NCI-H1930 (cell line): ENCODE measurements around the gene SOD1.
"Not testable (repeated sequence)": the region's sequence is repeated elsewhere in the genome, so short reads cannot be mapped to it uniquely, and the experiment has no call there.

ENCODE experiments used
- DNase-seq, 2 experiments: peaks; one replicate each; lab custom pipeline; 2025; lab: John Stamatoyannopoulos, UW

The SOD1 gene

DNA sequence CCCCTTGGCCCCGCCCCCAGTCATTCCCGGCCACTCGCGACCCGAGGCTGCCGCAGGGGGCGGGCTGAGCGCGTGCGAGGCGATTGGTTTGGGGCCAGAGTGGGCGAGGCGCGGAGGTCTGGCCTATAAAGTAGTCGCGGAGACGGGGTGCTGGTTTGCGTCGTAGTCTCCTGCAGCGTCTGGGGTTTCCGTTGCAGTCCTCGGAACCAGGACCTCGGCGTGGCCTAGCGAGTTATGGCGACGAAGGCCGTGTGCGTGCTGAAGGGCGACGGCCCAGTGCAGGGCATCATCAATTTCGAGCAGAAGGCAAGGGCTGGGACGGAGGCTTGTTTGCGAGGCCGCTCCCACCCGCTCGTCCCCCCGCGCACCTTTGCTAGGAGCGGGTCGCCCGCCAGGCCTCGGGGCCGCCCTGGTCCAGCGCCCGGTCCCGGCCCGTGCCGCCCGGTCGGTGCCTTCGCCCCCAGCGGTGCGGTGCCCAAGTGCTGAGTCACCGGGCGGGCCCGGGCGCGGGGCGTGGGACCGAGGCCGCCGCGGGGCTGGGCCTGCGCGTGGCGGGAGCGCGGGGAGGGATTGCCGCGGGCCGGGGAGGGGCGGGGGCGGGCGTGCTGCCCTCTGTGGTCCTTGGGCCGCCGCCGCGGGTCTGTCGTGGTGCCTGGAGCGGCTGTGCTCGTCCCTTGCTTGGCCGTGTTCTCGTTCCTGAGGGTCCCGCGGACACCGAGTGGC is at the start of gene SOD1:
Gene SOD1 (plus strand): TSS at position 158 of the 723 bp plus-strand sequence. CDS start 77 bp downstream, at position 235.
- peak; percentile 77 to 92 for DNase-seq

GRCh38 chr21:31611445-31611844 is 48.0 kb upstream of the SOD1 start:
- DNase-seq = no peak

- no peak for DNase-seq
Observed at GRCh38 chr21:31612894-31613785, 46.4 kb upstream of the SOD1 start.

GRCh38 chr21:31614705-31615104 is 44.8 kb upstream of the SOD1 start:
- DNase-seq = no peak

DNA sequence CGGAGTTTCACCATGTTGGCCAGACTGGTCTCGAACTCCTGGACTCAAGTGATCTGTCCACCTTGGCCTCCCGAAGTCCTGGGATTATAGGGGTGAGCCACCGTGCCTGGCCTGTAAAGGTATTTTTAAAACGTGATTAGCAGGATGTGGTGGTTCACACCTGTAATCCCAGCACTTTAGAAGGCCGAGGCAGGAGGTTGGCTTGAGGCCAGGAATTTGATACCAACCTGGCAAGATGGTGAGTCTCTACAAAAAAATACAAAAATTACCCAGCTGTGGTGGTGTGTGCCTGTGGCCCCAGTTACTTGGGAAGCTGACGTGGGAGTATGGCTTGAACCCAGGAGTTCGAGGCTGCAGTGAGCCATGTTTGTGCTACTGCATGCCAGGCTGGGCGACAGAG is 43.3 kb upstream of the SOD1 start:
- no peak for DNase-seq

GRCh38 chr21:31618696-31619430 is 40.6 kb upstream of the SOD1 start:
- DNase-seq = no peak

GRCh38 chr21:31622397-31622796 is 37.1 kb upstream of the SOD1 start:
- DNase-seq = no peak

DNA sequence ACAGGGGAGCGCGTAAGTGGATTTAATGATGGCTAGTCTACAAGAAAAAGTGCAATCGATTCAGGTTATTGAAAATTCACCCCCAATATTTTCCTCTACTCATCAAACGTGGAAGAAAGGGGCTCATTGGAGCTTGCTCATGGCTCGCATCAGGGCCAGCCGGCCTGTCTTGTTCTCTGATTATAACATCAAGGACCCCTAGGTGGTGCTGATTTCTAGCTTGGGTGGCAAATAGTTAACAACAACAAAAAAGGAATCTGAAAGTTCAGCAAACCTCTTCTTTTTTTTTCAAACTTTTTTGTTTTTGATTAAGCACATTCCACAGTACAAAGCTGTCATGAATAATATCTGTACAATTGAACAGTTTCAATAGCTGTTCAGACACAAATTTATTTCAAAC is 35.8 kb upstream of the SOD1 start:
- no peak for DNase-seq

GRCh38 chr21:31624181-31624580 is 35.3 kb upstream of the SOD1 start:
- no peak for DNase-seq

DNA sequence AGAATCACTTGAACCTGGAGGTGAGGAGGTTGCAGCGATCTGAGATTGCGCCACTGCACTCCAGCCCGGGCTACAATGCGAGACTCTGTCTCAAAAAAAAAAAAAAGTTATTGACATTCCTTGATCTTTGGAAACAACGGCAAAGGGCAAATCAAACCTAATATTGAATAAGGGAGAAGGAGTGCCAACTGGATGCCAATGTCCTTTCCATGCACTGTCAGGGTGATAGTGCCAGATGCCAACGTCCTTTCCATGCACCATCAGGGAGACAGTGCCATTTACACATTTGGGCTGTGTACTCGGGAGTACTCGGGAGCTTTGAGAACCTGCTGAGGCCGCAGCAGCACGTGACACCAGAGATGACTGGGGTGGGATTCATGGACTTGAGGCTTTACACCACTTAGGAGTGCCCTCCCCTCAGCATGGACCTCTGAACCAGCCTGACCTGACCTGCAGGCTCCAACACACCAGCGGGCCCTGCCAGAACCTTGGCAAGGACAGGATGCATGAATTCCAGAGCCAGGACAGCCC is 34.5 kb upstream of the SOD1 start:
- DNase-seq = no peak

DNA sequence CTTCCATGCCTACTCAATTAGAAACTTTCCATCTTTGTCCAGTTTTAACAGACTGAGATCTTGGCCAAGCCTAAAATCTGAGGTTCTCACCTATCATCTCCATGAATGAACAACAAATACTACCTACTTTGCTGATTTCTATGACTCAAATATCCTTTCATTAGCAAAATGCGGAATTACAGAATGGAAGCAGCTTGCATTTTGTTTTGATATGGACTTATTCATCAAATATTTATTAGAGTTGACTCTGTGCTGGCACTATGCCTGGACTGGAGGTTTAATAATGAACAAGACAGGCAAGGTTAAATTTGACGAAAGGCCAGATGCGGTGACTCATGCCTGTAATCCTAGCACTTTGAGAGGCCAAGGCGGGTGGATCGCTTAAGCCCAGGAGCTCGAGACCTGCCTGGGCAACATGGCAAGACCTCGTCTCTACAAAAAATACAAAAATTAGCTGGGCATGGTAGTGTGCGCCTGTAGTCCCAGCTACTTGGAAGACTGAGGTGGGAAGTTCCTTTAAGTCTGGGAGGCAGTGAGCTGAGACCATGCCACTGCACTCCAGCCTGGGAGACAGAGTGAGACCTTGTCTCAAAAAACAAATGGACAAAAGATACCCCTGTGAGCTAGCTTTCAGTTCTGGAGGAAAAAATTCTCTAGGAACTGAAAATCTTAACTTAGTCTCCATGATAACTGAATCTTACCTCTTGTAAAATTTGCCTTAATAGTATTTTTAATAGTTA is 29.4 kb upstream of the SOD1 start:
- no peak for DNase-seq

DNA sequence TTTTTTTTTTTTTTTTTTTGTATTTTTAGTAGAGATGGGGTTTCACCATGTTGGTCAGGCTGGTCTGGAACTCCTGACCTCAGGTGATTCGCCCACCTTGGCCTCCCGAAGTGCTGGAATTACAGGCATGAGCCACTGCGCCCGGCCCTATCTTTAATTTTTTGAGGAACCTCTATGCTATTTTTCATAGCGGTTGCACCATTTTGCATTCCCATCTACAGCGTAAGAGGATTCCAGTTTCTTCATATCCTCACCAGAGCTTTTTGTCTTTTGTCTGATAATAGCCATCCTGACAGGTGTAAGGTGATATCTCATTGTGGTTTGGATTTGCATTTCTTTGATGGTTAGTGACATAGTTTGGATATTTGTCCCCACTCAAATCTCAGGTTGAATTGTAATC is 27.6 kb upstream of the SOD1 start:
- not testable (repeated sequence) for DNase-seq

DNA sequence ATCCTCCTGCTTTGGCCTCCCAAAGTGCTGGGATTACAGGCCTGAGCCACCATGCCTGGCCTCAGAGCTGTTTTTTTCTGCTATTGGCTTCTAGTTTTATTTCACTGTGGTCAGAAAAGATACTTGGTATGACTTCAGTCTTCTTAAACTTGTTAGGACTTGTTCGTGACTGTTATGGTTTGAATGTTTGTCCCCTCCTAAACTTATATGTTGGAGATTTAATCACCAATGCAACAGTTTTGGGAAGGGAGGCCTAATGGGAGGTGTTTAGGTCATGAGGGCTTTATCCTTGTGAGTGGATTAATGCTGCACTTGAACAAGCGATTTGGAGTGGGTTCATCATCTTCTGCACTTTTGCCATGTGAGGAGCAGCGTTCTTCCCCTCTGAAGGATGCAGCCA is 24.5 kb upstream of the SOD1 start:
- DNase-seq = no peak

- DNase-seq = no peak
Observed at GRCh38 chr21:31636874-31637273, 22.6 kb upstream of the SOD1 start.

DNA sequence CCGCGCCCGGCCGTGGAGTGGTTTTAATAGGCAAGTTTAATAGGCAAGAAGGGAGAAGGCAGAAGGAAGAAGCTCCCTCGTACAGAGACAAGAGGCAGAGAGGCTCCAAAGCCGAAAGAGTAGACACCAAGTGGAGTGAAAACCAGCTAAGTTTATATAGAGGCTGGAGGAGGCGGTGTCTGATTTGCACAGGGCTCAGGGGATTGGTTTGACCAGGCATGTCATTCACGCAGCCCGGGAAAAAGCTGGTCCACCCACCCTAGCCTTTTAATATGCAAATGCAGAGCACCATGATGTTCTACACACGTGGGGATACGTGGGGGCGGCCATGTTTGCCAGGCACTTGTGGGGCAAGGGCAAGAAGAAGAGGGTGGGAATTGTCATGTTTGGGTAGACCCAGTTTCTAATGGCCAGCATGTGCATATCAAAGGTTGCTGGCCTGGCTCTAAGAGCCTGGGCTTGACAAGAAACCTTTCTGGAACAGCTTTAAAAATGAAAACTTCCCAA is 18.0 kb upstream of the SOD1 start:
- no peak for DNase-seq

GRCh38 chr21:31644643-31645042 is 14.8 kb upstream of the SOD1 start:
- DNase-seq = no peak

- no peak for DNase-seq
Observed at GRCh38 chr21:31647650-31648049, 11.8 kb upstream of the SOD1 start.

DNA sequence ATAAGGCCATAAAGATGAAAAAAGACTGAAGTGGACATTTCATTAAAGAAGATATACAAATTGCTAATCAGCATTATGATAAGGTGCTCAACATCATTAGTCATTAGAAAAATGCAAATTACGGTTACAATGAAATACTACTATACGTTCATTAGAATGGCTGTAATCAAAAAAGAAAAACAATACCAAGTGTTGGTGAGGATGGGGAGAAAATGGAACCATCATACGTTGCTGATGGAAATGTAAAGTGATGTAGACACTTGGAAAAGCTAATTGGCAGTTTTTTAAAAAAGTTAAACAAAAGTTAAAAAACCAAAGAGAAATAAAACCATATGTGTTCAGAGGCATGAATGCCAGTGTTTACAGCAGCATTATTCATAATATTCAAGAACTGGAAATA is 8.6 kb upstream of the SOD1 start:
- DNase-seq = no peak

GRCh38 chr21:31651491-31651890 is 8.0 kb upstream of the SOD1 start:
- DNase-seq = not testable (repeated sequence)

GRCh38 chr21:31654340-31654739 is 5.2 kb upstream of the SOD1 start:
- no peak for DNase-seq

DNA sequence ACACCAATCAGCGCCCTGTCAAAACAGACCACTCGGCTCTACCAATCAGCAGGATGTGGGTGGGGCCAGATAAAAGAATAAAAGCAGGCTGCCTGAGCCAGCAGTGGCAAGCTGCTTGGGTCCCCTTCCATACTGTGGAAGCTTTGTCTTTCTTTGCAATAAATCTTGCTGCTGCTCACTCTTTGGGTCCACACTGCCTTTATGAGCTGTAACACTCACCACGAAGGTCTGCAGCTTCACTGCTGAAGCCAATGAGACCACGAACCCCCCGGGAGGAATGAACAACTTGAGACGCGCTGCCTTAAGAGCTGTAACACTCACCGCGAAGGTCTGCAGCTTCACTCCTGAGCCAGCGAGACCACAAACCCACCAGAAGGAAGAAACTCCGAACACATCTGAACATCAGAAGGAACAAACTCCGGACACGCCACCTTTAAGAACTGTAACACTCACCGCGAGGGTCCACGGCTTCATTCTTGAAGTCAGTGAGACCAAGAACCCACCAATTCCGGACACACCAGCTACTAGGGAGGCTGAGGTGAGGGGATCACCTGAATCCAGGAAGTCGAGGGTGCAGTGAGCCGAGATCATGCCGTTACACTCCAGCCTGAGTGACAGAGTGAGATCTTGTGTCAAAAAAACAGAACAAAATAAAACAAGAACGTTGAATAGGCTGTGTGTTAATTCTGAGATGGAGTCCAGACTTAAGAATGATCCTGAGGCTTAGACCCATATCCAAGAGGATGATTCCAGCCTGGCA is 4.5 kb upstream of the SOD1 start:
- DNase-seq = not testable (repeated sequence)
